ENCODE results near the gene HPS3.

GRCh38 chr3:149091983-149092382, 37.5 kb upstream of the HPS3 start:
- no peak for TF ChIP-seq EZH2 (IDR thresholded peaks at IDR 0.05; ENCODE audit: borderline replicate concordance, insufficient read depth, low read length, poor library complexity, severe bottlenecking)
- TF ChIP-seq POLR2AphosphoS5 (IDR thresholded peaks at IDR 0.05), result no peak
- no peak for TF ChIP-seq CTCF (IDR thresholded peaks at IDR 0.05; ENCODE audit: poor library complexity, severe bottlenecking)
